ENCODE results near the gene PRH1. TPM values are rescaled to one million over a fixed set of nuclear protein-coding genes. Genes with fewer than 3 reads are reported as not detected.

Gene PRH1
- total RNA-seq, 4 donors from 2014 or later, result 17.5 to 39.8 (median 34.3) TPM

DNA sequence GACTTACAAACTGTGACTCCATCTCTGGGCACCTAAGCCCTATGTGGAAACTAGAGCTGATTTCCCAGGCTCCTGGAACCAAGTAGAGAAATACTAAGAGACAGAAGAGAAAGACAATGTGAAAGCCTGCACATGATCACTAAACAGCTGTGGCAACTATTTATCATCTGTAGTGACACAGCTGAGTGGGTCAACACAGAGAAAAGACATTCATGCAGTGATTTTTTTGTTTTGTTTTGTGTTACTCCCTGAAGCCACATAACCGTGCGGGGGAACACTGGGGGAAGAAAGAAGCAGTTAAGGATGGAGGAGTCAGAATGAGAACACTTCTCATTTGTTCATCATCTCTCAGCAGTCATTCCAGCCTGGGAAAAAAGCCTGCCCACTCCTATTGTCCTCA is 36.3 kb downstream of the PRH1 start:
- TF ChIP-seq, protein P1, sequence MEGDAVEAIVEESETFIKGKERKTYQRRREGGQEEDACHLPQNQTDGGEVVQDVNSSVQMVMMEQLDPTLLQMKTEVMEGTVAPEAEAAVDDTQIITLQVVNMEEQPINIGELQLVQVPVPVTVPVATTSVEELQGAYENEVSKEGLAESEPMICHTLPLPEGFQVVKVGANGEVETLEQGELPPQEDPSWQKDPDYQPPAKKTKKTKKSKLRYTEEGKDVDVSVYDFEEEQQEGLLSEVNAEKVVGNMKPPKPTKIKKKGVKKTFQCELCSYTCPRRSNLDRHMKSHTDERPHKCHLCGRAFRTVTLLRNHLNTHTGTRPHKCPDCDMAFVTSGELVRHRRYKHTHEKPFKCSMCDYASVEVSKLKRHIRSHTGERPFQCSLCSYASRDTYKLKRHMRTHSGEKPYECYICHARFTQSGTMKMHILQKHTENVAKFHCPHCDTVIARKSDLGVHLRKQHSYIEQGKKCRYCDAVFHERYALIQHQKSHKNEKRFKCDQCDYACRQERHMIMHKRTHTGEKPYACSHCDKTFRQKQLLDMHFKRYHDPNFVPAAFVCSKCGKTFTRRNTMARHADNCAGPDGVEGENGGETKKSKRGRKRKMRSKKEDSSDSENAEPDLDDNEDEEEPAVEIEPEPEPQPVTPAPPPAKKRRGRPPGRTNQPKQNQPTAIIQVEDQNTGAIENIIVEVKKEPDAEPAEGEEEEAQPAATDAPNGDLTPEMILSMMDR (IDR thresholded peaks at IDR 0.05; ENCODE audit: low read depth), result no peak

DNA sequence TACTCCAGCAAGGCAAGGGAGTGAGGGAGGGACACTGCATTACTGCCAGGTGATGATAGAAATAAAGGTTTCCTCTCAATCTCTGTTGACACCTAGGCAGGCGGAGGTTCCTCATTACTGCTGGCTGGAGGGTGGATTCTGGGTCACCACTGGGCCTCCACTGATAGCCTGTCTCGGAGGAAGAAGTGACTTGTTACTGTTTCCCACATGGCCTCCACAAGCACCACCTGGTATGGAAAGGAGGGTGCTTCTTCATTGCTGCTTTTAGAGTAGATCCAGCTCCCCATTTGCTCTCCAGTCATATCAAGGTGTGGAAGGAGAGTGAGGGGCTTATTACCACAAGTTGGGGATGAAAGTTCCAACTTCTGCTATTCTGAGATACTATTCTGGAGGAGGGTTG is 41.2 kb downstream of the PRH1 start:
- TF ChIP-seq, protein P1 (IDR thresholded peaks at IDR 0.05; ENCODE audit: low read depth), result no peak

DNA sequence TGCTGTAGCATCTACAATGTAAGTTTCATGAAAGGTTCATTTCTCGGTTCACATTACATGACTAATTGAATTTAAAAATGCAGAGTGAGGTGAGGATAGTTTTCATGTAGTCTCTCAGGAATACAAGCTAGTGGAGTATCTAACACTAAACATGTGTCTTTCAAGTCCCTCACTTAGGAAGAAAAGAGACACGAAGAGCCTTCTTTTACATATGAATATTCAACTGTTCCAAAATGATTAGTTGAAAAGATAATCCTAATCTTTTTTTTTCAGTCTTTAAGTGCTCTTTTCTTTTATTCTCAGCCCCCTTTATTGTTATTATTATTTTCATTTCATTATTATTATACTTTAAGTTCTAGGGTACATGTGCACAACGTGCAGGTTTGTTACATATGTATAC is 45.6 kb downstream of the PRH1 start:
- TF ChIP-seq, protein P1 (IDR thresholded peaks at IDR 0.05; ENCODE audit: low read depth), result no peak

Small RNA genes within 50 kb of the gene (small RNA-seq; reads per million reads assigned to genes)
- gene PRR4, result not detected

Other genes with a start within 250 kb of the PRH1 start
- under 1 TPM in 2 of 4 donors, not detected in 2; 0.22 to 0.34 TPM for gene STYK1, start 210.2 kb downstream of the PRH1 start, total RNA-seq
- 100 to 1,000 TPM; 230 to 374 (median 244) TPM for gene YBX3, start 160.9 kb downstream of the PRH1 start, total RNA-seq
- gene TAS2R7, start 81.6 kb downstream of the PRH1 start, total RNA-seq, result not detected
- not detected for gene TAS2R8, start 77.0 kb downstream of the PRH1 start, total RNA-seq
- gene TAS2R9, start 74.1 kb downstream of the PRH1 start, total RNA-seq, result not detected
- gene TAS2R10, start 57.9 kb downstream of the PRH1 start, total RNA-seq, result 1 to 10 TPM in 3 of 4 donors, not detected in 1; 1.1 to 2.4 (median 2.3) TPM
- gene PRR4, start 34.8 kb downstream of the PRH1 start, total RNA-seq, result 1 to 10 TPM in 3 of 4 donors, not detected in 1; 2.4 to 6.5 (median 3.8) TPM
- 1 to 10 TPM; 1.8 to 5.5 (median 3.9) TPM for gene TAS2R13, start 25.3 kb upstream of the PRH1 start, total RNA-seq
- not detected for gene PRH2, start 45.0 kb upstream of the PRH1 start, total RNA-seq
- gene TAS2R14, start 55.0 kb upstream of the PRH1 start, total RNA-seq, result 1 to 10 TPM; 4.1 to 5.8 (median 4.1) TPM
- 1 to 10 TPM; 3.4 to 4.6 (median 3.9) TPM for gene TAS2R50, start 102.7 kb upstream of the PRH1 start, total RNA-seq
- gene TAS2R20, start 114.0 kb upstream of the PRH1 start, total RNA-seq, result 1 to 10 TPM; 3.0 to 6.2 (median 5.0) TPM
- 1 to 10 TPM; 5.7 to 8.8 (median 6.2) TPM for gene TAS2R19, start 138.4 kb upstream of the PRH1 start, total RNA-seq
- gene TAS2R31, start 147.2 kb upstream of the PRH1 start, total RNA-seq, result 1 to 10 TPM; 3.4 to 7.6 (median 6.0) TPM
- 1 to 10 TPM; 1.9 to 4.5 (median 2.4) TPM for gene TAS2R46, start 178.0 kb upstream of the PRH1 start, total RNA-seq
- gene TAS2R43, start 208.1 kb upstream of the PRH1 start, total RNA-seq, result 1 to 10 TPM; 1.7 to 5.5 (median 3.6) TPM

Measured in subcutaneous adipose tissue (tissue), 4 donors.